ENCODE data around the gene PKP1.

DNA sequence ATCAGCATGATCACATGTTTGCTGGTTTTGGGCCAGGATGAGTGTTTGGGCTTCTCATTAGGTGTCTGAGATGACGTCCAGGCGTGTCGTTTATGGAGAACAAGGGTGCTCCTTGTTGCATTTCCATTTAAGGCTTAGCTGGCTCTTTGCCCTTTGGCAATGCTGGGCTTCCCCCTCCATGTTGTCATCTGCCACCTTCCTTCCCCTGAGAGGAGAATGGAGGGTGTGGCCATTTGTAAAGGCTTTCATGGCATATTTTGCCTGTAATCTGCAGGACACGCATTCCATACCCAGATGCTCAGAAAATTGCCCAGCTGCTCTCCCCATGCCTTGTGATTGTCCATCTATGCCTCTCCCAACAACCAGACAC lies 27.7 kb downstream of the PKP1 start:
- no peak for TF ChIP-seq CTCF (IDR thresholded peaks at IDR 0.05; ENCODE audit: borderline replicate concordance, extremely low read depth, low read length, poor library complexity, severe bottlenecking)
- TF ChIP-seq EZH2 (IDR thresholded peaks at IDR 0.05; ENCODE audit: borderline replicate concordance, low read depth, low read length, severe bottlenecking) = no peak

All from DND-41 (cell line).